Esophagus squamous epithelium (tissue), 4 donors: ENCODE data around the gene FAM168A.

ENCODE experiments used
- CTCF ChIP-seq, 6 experiments: fragments of 450-650 bp in 4 of 6; fragments of 200-600 bp in 2 of 6; sonication (generic) in 2 of 6; IDR thresholded peaks; one replicate each; pipeline ENCODE4 v1.5.1; 2016 to 2019; ENCODE audit warnings: antibody characterized with exemption in 6 of 6, mild to moderate bottlenecking in 4 of 6, moderate library complexity in 4 of 6
- POLR2A ChIP-seq, 4 donors: fragments of 450-650 bp; IDR thresholded peaks; one replicate each; pipeline ENCODE4 v1.6.1; 2017; ENCODE audit warnings: antibody characterized with exemption in 4 of 4, mild to moderate bottlenecking in 4 of 4, moderate library complexity in 3 of 4

DNA sequence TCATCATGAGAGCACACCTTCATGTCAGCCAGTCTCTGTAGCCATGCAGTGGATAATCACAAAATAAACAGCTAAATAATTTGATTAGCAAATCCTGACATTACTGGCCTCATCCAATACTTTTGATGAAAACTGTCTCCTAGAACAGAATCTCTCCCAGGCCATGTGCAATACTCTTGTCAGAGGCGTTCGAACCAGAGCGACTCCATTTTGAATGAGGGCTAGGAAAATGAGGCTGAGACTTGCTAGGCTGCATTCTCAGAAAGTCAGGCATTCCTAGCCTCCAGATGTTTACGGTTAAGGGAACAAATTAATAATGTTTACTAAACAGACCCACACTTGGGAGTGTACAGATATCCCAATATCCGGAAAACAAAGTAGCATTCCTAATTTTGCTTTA, 69.9 kb downstream of the FAM168A start:
- TF ChIP-seq CTCF (IDR thresholded peaks at IDR 0.05) (no peak), POLR2A (IDR thresholded peaks at IDR 0.05) (no peak)
